ENCODE data around the gene GTF2IRD1. TPM values are rescaled to one million over a fixed set of nuclear protein-coding genes. Genes with fewer than 3 reads are reported as not detected.
A peak's percentile ranks its signal among the peaks of the same experiment; 100 is the strongest.

GTF2IRD1 gene
- total RNA-seq, 2 donors from 2014 or later = 19.3 to 50.0 TPM

DNA sequence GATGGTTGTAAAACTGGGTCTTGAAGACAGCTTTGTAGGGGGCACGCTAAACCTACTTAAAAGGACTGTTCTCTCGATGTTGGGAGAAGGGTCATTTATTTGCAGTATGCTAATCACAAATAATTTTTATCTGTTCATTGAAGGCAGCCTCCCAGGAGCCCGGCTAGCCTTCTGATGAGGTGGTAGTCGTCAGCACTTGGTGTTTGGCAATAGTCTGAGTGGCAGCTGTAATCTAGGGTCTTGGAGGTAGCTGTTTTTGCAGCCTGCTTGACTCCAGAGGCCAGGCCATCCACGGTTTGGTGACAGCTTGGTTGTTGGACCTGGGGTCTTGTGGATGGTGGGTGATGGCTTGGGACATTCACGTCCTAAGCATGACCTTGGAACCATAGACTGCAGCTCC, 2.2 kb downstream of the GTF2IRD1 start:
- intact Hi-C loops (cut with DNase I) = no loop called here
- no peak for DNase-seq
- no peak for ATAC-seq

DNA sequence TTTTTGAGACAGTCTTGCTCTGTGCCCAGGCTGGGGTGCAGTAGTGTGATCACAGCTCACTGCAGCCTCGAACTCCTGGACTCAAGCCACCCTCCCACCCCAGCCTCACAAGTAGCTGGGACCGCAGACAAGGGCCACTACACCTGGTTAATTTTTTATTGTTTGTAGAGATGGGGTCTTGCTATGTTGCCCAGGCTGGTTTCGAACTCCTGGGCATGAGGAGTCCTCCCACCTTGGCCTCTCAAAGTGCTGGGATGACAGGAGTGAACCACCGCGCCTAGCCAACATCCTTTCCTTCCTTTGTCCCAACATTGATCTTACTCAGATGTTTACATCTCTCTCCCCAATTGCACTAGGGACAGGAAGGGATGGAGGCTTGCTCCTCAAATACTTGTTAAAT, 3.3 kb downstream of the GTF2IRD1 start:
- ATAC-seq (no peak), DNase-seq (no peak)
- intact Hi-C loops (cut with DNase I) = no loop called here

DNA sequence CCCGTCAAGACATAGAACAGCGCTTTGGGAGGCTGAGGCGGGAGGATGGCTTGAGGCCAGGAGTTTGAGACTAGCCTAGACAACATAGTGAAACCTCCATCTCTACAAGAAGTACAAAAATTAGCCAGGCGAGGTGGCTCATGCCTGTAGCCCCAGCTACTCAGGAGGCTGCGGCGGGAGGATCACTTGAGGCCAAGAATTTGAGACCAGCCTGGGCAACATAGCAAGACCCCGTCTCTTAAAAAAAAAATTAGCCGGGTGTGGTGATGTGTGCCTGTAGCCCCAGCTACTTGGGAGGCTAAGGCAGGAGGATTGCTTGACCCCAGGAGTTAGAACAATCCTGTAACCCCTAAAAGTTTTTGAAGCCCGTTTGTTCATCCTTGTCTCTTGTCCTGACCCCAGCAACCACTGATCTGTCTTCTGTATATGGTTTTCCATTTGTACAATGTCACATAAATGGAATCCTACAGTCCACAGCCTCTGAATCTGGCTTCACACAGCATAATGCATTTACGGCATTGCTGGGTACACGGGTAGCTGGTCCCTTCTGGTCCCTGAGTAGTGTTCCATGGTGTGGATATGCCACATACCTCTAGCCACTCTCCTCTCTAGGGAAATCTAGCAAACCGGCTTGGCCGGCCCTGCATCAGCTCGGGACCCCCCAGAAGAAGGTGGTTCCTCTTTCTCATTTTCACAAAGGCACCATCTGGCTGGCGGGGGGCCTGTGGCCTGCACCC, 8.4 kb downstream of the GTF2IRD1 start:
- intact Hi-C loops (cut with DNase I) = no loop called here
- DNase-seq (no peak), ATAC-seq (no peak)

DNA sequence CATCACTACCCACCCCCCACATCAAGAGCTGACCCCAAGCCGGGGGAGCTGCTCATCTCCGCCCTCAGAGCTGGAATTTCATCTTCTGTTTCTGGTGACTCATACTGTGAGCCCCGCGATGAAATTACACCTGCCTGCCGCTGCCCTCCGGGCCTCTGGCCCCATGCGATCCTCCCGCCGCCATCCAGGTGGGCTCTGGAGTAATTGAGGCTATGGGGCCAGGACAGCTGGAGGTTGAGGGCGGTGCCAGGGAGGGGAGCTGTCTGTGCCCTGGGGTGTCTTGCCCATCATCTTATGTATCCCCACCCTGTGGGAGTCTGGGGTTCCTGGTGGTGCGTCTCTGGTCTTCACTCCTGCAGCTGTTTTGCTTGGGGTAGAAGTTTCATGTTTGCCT, 9.0 kb downstream of the GTF2IRD1 start:
- ATAC-seq = no peak
- DNase-seq = no peak
- intact Hi-C loops (cut with DNase I) = no loop called here

DNA sequence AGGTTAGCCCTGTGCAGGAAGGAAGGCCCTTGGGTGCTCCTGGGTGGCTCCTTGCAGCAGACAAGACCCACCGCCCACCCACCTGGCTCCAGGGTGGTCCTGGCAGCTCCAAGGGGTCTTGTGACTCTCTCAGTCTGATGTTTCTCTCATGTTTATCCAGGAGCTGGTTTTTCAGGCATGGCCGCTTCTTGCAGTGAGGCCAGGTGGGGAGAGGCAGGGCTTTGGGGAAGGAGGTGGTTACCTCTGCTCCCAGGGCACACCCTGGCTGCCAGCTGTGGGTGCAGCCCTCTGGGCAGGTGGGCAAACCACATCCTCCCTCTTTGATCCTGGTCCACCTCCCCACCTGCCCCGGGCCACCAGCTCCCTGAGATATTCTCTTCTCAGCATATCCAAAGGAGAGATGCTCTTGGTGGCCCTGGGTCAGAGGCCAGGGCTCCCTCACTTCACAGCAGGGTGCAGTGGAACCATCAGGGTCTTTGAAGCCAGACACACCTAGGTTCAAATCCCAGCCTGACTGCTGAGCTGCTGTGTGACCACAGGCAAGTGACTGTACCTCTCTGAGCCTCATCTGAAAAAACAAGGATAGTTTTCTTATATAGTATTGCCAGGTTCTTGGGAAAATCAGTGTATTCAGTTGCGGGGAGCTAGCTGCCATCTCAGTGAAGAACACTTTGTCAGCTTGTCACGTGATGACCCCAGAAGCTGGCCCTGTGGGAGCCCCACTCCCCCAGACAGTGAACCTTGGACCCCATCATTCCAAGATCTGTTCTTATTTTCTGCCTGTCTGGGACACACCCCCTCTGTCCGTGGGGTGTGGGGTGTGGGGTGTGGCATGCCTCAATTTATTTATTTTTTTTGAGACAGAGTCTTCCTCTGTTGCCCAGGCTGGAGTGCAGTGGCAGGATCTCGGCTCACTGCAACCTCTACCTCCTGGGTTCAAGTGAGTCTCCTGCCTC, 11.5 kb downstream of the GTF2IRD1 start:
- no peak for DNase-seq
- intact Hi-C loops (cut with DNase I) = no loop called here

DNA sequence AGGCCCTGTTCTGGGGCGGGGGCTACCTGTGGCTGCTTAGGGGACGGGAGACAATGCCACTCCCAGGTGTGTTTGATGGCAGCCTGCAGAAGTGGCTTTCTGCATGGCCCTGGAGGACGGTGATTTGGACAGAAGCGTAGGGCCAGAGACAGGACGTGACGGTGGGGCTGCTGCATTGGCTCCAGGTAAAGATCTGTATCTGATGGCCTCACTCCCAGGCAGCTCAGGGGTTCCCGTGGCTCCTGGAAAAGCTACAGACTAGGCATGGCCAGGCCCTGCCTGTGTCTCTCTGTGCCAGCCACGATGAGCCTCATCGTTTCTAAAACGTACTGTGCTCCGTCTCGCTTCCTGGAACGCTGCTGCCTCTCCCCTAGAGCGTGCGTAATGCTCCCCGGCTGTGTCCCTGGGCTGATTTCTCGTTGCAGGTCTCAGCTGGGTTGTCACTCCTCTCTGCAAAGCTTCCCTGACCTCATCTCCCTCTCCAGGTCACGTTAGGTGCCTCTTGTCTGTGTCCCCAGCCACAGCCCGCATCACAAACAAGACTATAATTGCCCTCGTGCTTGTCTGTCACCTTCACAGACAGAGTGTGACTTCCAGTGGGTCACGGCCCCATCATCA, 12.6 kb downstream of the GTF2IRD1 start:
- DNase-seq = peak; percentile 67

More for the DNA sequence above, 11.5 kb downstream of the GTF2IRD1 start:
- ATAC-seq = no peak

DNA sequence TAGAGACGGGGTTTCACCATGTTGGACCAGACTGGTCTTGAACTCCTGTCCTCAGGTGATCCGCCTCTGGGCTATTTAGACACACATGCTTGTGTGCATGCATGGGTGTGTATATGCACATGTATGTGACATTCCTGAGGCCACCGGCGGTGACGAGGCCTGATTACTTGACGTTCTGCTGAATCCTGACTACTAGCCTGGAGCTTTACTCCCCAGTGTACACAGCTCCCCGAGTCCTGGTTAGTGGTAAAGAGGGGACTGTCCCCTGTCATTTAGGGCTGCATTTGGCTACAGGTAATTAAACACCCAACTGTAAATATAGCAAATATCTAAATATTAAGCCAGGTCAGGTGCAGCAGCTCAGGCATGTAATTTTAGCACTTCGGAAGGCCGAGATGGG, 14.2 kb downstream of the GTF2IRD1 start:
- intact Hi-C loops (cut with DNase I) = no loop called here
- ATAC-seq (no peak), DNase-seq (no peak)

More for the DNA sequence above, 12.6 kb downstream of the GTF2IRD1 start:
- intact Hi-C loops (cut with DNase I) = no loop called here
- peak; percentile 48 to 75 for ATAC-seq

DNA sequence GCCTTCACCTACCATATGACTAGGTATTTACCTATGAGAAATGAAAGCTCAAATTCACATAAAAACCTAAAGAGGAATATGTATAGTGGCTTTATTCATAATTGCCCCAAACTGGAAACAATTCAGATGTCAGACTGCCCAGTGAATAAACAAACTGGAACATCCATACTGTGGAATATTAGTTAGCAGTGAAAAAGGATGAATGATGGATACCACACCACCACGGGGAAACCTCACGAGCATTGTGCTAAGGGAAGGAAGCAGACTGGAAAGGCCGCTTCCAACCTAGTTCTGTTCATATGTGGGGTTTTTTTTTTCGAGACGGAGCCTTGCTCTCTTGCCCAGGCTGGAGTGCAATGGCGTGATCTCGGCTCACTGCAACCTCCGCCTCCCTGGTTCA, 16.8 kb downstream of the GTF2IRD1 start:
- ATAC-seq = no peak
- intact Hi-C loops (cut with DNase I) = no loop called here
- no peak for DNase-seq

DNA sequence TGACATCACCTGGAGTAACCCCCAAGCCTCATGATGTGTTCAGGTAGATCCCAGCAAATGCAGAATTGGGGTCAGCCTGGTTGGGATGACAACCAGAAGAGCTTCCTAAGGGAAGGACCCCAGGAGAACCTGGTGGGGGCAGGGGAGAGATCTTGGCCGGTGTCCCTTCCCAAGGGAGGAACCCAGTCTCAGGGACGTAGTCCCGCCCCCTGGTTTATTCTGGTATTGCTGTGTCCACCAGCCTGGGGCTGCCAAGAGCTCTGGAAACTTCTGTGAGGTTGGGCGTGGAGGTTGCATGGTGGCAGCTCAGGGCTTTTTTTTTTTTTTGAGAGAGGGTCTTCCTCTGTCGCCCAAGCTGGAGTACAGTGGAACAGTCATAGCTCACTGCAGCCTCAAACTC, 19.4 kb downstream of the GTF2IRD1 start:
- DNase-seq (no peak), ATAC-seq (no peak)
- intact Hi-C loops (cut with DNase I) = no loop called here

DNA sequence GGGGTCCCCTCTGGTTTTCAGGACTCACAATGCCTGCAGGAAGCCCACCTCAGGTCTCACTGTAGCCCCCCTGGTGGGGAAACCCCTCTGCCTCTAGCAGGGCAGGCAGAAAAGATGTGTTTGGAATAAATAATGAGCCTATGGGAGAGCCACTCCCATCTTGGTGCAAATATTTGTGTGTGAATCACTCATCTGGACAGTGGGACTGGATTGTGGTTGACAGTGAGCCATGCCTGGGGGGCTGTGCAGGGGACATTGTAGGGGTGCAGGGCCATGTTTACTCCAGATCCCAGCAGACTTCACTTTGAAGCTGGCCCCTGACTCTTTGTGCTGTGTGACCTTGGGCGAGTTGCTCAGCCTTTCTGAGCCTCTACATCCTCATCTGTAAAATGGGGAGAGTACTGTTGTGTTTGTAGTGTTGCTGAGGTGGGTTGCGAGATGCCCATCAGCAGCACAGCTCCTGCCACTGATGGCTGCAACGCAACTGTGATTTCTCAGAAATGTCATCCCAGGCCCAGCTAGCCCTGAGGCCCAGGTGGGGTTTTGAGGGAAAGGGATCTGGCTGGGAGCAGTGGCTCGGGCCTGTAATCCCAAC, 20.7 kb downstream of the GTF2IRD1 start:
- no peak for DNase-seq
- no peak for ATAC-seq
- intact Hi-C loops (cut with DNase I) = no loop called here

DNA sequence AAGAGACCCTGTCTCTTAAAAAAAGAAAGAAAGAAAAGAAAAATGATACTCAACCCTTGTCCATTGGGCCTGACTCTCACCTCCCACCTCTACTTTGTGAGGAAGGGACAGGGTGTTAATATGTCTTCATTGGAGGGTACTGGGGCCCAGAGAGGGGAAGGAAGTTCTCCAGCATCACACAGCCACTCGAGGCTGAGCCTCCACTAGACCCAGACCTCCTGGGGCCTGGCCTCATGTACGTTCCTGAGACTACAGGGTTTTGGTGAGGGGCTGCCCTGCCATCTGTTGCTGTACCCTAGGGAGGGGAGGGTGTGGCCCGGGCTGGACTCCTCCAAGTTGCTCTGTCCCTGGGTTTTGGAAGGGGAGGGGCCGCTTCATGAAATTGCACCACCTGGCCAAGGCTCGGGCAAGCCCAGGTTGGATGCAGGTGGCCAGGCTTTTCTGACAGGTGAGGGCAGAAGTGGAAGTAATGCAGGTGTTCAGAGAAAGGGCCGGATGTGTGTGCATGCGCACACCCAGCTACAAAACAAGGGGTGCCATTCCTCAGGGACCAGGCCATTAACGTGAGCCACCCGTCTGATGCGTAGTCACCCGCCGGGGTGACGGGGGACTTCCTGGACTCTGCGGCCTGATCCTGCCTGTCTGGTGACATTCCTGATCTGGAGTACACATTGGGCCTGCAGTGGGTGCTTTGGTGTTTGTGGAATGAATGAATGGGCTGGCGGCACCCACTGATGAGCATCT, 21.7 kb downstream of the GTF2IRD1 start:
- intact Hi-C loops (cut with DNase I) = no loop called here
- DNase-seq = no peak
- ATAC-seq = no peak

DNA sequence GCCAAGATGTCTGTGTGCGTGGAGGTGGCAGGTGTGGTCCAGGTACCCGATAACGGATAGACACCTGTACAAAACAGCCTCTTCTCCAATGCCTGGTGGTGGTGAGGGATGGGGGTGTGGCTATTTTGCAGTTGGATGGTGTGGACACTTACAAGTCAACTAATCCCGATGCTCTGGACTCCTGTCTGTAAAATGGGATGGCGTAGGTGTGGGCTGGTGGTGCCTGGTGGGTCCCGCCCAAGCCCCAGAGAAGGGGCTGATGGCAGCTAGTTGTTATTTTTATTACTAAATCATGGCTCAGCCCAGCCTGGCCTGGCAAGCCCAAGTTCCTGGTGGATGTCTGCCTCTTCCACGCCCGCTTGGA, 22.3 kb downstream of the GTF2IRD1 start:
- intact Hi-C loops (cut with DNase I) = no loop called here
- DNase-seq (no peak), ATAC-seq (no peak)

DNA sequence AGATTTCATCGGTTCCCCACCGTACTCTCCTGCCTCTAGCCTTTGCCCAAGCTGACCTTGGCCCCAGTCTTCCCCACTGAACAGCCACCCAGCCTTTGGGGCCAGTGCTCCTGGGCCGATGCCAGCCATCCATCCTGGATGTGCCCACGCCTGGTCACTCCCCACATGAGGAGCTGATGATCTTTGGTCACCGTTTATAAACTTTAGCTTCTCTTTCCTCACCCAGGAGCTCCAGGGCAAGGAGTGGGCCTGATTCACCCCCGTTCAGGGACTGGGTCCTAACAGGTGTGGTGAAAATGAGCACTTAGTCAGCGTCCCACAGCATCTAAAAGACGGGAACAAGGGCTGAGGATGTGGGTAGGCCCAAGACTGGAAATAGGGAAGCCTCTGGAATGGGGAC, 22.9 kb downstream of the GTF2IRD1 start:
- ATAC-seq = no peak
- intact Hi-C loops (cut with DNase I) = no loop called here
- DNase-seq = no peak

DNA sequence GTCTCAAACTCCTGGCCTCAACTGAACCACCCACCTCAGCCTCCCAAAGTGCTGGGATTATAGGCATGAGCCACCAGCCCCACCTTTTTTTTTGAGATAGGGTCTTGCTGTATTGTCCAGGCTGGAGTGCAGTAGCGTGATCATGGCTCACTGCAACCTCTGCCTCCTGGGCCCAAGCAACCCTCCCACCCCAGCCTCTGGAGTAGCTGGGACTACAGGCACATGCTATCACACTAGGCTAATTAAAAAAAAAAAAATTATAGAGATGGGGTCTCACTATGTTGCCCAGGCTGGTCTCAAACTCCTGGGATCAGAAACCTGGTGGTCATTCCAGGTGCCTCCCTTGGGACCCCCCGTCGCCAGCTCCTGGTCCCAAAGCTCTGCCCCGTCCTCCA, 25.0 kb downstream of the GTF2IRD1 start:
- no peak for ATAC-seq
- intact Hi-C loops (cut with DNase I) = no loop called here
- no peak for DNase-seq

DNA sequence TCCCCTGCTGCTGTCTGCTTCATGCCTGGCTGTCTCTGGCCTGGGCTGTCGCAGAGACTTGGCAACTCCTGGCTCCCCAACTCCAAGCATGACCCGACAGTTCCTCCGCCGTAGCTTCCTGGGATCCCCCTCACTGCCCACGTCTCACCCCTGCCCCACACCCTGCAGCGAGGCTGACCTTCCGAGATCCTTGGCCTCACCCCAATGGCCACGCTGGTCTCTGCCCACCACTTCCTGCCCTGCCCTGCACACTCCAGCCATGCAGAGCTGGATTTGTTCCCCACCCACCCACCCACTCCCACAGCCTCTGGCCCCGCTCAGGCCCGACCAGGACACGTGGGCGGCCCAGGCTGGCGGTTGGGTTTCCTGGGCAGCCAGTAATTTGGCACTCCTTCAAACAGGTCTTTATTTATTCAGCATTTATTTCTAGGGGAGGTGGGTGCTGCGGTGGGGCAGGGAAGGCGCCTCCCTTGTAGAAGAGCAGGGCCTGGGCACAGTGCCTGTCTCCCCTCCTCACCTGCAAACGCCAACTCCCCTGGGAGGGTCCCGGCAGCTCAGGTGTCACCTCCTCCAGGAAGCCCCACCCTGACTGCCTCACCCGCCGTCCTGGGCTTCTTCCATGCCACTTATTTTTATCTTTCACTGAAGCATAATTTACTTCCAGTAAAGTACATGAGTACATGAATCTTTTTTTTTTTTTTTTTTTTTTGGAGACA, 25.5 kb downstream of the GTF2IRD1 start:
- DNase-seq (peak; percentile 53), ATAC-seq (peak in 1 of 2 donors; percentile 1)
- intact Hi-C loops (cut with DNase I) = no loop called here

DNA sequence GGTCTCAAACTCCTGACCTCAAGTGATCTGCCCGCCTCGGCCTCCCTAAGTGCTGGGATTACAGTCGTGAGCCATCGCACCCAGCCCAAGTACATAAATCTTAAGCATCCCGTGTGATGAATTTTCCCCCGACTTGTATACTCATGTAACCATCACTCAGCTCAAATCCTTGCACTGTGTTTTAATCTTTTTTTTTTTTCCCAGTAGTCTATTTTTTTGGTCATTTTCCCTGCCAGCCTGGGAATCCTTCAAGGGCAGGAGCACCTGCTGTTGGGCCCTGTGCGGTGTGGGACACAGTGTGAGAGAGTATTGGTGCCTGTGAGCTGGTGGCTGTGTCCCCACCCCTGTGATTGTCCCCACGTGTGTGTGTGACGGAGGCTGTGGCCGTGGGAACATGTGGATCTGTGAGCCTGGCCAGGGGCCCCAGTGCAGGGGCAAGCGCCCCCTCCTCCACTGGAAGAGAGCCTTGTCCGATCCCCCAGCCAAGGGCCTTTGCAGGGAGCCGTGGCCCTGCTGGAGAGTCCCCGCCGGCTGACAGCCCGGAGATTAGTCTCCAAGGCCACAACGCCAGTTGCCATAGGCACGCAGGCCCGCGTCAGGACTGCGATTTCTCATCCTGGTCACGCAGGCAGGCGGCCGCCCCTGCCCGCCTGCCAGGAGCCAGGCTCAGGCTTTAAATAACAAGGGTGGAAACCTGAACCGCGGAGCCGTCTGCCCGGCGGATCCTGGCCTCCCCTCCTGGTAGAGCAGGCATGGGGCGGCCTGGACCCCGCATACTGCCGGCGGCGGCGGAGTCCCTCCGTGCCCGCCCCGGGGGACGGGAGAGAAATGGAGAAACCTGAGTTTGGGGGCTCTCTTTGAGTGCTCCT, 26.5 kb downstream of the GTF2IRD1 start:
- ATAC-seq (peak; percentile 59 to 62), DNase-seq (peak; percentile 91)
- intact Hi-C loops (cut with DNase I) = no loop called here

DNA sequence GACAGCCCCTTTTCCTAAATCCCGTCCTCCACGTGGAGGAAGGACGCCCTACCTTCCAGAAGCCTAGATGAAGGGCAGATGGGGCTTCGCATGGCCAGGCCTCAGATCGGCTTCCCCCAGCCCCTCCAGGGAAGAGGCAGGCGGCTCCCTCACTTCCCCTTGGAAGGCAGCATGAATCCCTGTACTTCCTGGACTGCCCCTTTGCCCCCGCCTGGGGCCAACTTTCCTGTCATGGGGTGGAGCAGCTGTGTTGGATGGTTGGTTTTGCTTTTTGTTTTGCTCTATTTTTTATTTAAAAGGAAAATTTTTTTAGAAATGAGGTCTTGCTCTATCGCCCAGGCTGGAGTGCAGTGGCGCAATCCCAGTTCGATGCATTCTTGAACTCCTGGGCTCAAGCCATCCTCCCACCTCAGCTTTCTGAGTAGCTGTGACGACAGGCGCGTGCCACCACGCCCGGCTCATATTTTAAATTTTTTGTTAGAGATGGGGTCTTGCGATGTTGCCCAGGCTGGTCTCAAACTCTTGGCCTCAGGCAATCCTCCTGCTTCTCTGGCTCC, 27.2 kb downstream of the GTF2IRD1 start:
- intact Hi-C loops (cut with DNase I) = no loop called here
- peak; percentile 17 to 31 for ATAC-seq
- DNase-seq = peak; percentile 78
